Karpas-422 (cell line): ENCODE data around the gene MBD5. TPM values are rescaled to one million over a fixed set of nuclear protein-coding genes. Genes with fewer than 3 reads are reported as not detected.
"Not testable (repeated sequence)": the region's sequence is repeated elsewhere in the genome, so short reads cannot be mapped to it uniquely, and the experiment has no call there.

Experiments used
- DNase-seq: peaks from one replicate; pipeline ENCODE4 v3.0.0-alpha.2; 2015
- H2AFZ ChIP-seq: fragments of 200-600 bp; sonication (generic); 2 replicates; pipeline ENCODE4 v1.6.1; 2014; ENCODE audit warnings: antibody characterized with exemption, low read length, mixed read lengths
- H3K27ac ChIP-seq: fragments of 200-600 bp; sonication (generic); 2 replicates; pipeline ENCODE4 v1.5.1; 2014; ENCODE audit warnings: mild to moderate bottlenecking, low read length, moderate library complexity
- H3K27me3 ChIP-seq: fragments of 200-600 bp; sonication (generic); 2 replicates; pipeline ENCODE4 v1.6.1; 2014; ENCODE audit warnings: low read length, mixed read lengths
- H3K36me3 ChIP-seq: fragments of 200-600 bp; sonication (generic); 2 replicates; pipeline ENCODE4 v1.6.1; 2014; ENCODE audit warnings: low read length, mixed read lengths; ENCODE audit not compliant: insufficient read depth
- H3K4me1 ChIP-seq: fragments of 200-600 bp; sonication (generic); 2 replicates; pipeline ENCODE4 v1.6.1; 2014; ENCODE audit warnings: mild to moderate bottlenecking, low read length, mixed read lengths
- H3K4me2 ChIP-seq: fragments of 200-600 bp; sonication (generic); 2 replicates; pipeline ENCODE4 v1.6.1; 2014; ENCODE audit warnings: low read length, low read depth, mild to moderate bottlenecking; ENCODE audit not compliant: poor library complexity, severe bottlenecking
- H3K4me3 ChIP-seq: fragments of 200-600 bp; sonication (generic); 2 replicates; pipeline ENCODE4 v1.5.1; 2014; ENCODE audit warnings: mild to moderate bottlenecking, antibody characterized with exemption, low read length, mixed read lengths
- H3K79me2 ChIP-seq: fragments of 200-600 bp; sonication (generic); 2 replicates; pipeline ENCODE4 v1.6.1; 2014; ENCODE audit warnings: mild to moderate bottlenecking, low read length, mixed read lengths
- H3K9ac ChIP-seq: fragments of 200-600 bp; sonication (generic); 2 replicates; pipeline ENCODE4 v1.6.0; 2014; ENCODE audit warnings: low read length
- H3K9me2 ChIP-seq: fragments of 200-600 bp; sonication (generic), shearing (Covaris generic); replicated peaks from 2 replicates; pipeline ENCODE4 v1.6.0; 2014; ENCODE audit warnings: mild to moderate bottlenecking, low read length, moderate library complexity; ENCODE audit not compliant: insufficient read depth
- H3K9me3 ChIP-seq: fragments of 300-700, 200-600 bp; sonication (generic); 2 replicates; pipeline ENCODE4 v1.6.1; 2014; ENCODE audit warnings: low read length, mixed read lengths
- H4K20me1 ChIP-seq: fragments of 200-600 bp; sonication (generic); 2 replicates; pipeline ENCODE4 v1.6.1; 2014; ENCODE audit warnings: mild to moderate bottlenecking, antibody characterized with exemption, low read length, low read depth; ENCODE audit not compliant: insufficient read depth
- total RNA-seq: library from RNA; depleted of rRNA; stranded (reverse); fragments of >200 nt; shearing (Covaris generic); gene quantifications from 2 replicates; pipeline ENCODE4 v1.2.3, GENCODE V29; 2014; ENCODE audit warnings: low replicate concordance

Gene MBD5
- total RNA-seq, 1 experiment from 2014 or later, result 64.7 TPM

DNA sequence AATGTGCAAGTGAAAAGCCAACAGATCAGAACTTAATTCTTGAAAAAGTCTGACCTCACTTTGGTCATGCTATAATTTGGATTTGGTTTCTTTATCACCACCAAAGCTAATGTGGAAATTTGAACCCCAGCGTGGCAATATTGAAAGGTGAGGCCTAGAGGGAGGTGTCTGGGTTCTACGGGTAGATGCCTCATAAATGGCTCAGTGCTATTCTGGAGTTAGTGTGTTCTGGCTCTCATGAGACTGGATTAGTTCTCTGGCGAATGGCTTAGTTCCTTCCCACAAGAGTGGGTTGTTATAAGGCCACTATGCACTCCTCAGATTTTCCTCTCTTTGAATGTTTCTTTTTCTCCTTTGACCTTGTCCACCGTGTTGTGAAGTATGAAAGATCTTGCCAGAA lies 22.7 kb upstream of the MBD5 start:
- H3K36me3 ChIP-seq, result peaks cover 40% of the 10 kb centered on the region
- no peak overlapping the region for H3K4me3 ChIP-seq
- no peak overlapping the region for H3K27ac ChIP-seq
- no peaks in the 10 kb centered on the region for H4K20me1 ChIP-seq
- no peak overlapping the region for H3K4me2 ChIP-seq
- DNase-seq, result no peak
- peaks cover 100% of the 10 kb centered on the region for H3K79me2 ChIP-seq
- no peak overlapping the region for H2AFZ ChIP-seq
- H3K9me3 ChIP-seq, result no peaks in the 10 kb centered on the region
- H3K27me3 ChIP-seq, result no peaks in the 10 kb centered on the region
- no peak overlapping the region for H3K9ac ChIP-seq
- no peaks in the 10 kb centered on the region for H3K9me2 ChIP-seq
- no peaks in the 10 kb centered on the region for H3K4me1 ChIP-seq

DNA sequence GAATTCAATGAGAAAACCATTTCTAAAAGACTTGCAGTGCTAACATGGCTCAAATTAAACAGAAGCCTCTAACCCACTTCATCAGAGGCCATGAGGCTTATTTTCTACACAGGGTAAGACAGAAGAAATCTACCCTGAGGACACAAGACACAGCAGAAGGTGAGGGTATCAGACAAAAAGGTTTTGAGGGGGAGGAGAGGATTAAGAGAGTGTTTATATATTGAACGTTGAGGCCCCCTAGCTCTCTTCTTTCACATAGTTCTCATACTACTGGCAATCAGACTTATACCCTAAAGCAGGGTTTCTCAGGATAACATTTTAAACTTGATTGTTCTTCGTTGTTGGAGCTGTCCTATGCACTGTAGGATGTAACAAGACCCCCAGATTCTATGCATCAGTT lies 21.8 kb upstream of the MBD5 start:
- no peak overlapping the region for H2AFZ ChIP-seq
- no peaks in the 10 kb centered on the region for H4K20me1 ChIP-seq
- peaks cover 100% of the 10 kb centered on the region for H3K79me2 ChIP-seq
- H3K9me2 ChIP-seq, result no peaks in the 10 kb centered on the region
- no peaks in the 10 kb centered on the region for H3K9me3 ChIP-seq
- H3K27ac ChIP-seq, result no peak overlapping the region
- H3K9ac ChIP-seq, result no peak overlapping the region
- H3K27me3 ChIP-seq, result no peaks in the 10 kb centered on the region
- H3K4me2 ChIP-seq, result no peak overlapping the region
- H3K4me3 ChIP-seq, result no peak overlapping the region
- no peaks in the 10 kb centered on the region for H3K4me1 ChIP-seq
- no peak for DNase-seq
- H3K36me3 ChIP-seq, result peaks cover 40% of the 10 kb centered on the region

- no peaks in the 10 kb centered on the region for H3K9me3 ChIP-seq
- H2AFZ ChIP-seq, result no peak overlapping the region
- no peaks in the 10 kb centered on the region for H3K27me3 ChIP-seq
- H3K4me2 ChIP-seq, result no peak overlapping the region
- H3K9ac ChIP-seq, result no peak overlapping the region
- peaks cover 100% of the 10 kb centered on the region for H3K79me2 ChIP-seq
- no peaks in the 10 kb centered on the region for H3K4me1 ChIP-seq
- H3K36me3 ChIP-seq, result peaks cover 42% of the 10 kb centered on the region
- H3K9me2 ChIP-seq, result no peaks in the 10 kb centered on the region
- DNase-seq, result no peak
- no peak overlapping the region for H3K4me3 ChIP-seq
- H4K20me1 ChIP-seq, result no peaks in the 10 kb centered on the region
- no peak overlapping the region for H3K27ac ChIP-seq
Measured at GRCh38 chr2:148000095-148000494, 20.8 kb upstream of the MBD5 start.

- not testable (repeated sequence) for H4K20me1 ChIP-seq, H2AFZ ChIP-seq, H3K4me3 ChIP-seq, H3K4me2 ChIP-seq, DNase-seq, H3K27me3 ChIP-seq, H3K9ac ChIP-seq, H3K9me2 ChIP-seq, H3K9me3 ChIP-seq, H3K27ac ChIP-seq, H3K4me1 ChIP-seq
- peaks cover 36% of the 10 kb centered on the region for H3K36me3 ChIP-seq
- peaks cover 100% of the 10 kb centered on the region for H3K79me2 ChIP-seq
Measured at GRCh38 chr2:148002420-148002819, 18.5 kb upstream of the MBD5 start.

DNA sequence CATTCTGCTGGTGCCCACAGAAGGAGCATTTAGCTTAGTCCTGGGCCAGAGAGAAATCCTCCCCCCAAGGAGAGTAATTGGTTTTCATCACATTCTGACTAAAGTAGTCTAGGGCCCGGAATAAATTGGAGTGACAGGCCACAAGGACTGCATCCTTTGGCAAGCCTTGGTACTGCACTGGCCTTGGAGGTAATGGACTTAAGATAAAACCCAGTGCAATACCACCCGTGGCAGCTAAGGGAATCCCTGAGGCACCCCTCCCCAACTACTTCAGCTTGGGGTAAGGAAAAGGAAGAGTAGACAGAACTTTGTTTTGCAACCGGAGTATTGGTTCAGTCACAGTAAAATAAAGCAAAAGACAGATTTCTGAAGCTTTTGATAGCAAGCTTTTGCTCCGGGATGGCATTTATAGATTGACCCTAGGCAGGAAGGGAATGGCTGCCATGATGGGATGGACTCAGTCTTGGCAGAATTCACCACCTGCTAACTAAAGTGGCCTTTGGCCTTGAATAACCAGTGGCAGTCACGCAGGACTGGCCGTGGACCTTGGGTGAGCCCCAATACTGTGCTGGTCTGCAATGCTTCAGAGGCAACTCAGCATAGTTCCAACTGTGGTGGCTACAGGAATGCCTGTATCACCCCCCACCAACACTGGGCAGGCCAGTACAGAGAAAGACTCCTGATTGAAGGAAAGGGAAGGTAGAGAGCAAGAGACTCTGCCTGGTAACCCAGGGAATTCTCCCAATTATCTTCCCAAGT lies 14.5 kb upstream of the MBD5 start:
- no peak overlapping the region for H2AFZ ChIP-seq
- no peak overlapping the region for H3K4me2 ChIP-seq
- H3K36me3 ChIP-seq, result peaks cover 26% of the 10 kb centered on the region; the same call in 1 of the 2 replicates
- no peaks in the 10 kb centered on the region for H3K9me2 ChIP-seq
- H3K79me2 ChIP-seq, result peaks cover 100% of the 10 kb centered on the region
- H3K27me3 ChIP-seq, result no peaks in the 10 kb centered on the region
- H3K9ac ChIP-seq, result no peak overlapping the region
- H3K4me1 ChIP-seq, result no peaks in the 10 kb centered on the region
- H4K20me1 ChIP-seq, result no peaks in the 10 kb centered on the region
- H3K27ac ChIP-seq, result no peak overlapping the region
- DNase-seq, result no peak
- peaks cover 9% of the 10 kb centered on the region for H3K9me3 ChIP-seq
- H3K4me3 ChIP-seq, result no peak overlapping the region

DNA sequence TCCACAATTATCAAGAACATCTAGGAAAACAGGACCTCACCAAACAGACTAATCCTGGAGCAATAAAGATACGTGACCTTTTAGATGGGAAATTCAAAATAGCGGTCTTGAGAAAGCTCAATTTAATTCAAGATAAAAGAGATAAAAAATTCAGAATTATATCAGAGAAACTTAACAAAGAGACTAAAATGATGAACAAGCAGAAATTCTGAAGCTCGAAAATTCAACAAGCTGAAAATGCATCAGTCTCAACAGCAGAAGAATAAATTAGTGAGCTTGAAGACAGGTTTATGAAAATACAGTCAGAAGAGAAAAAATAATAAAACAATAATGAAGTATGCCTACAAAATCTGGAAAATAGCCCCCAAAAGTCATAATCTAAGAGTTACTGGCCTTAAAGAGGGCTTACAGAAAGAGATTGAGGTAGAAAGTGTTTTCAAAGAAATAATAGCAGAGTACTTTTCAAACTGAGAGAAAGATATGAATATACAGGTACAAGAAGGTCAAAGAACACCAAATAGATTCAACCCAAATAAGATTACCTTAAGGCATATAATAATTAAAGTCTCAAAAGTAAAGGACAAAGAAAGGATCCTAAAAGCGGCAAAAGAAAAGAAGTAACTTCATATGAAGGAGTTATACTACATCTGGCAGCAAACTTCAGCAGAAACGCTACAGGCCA lies 13.5 kb upstream of the MBD5 start:
- no peak overlapping the region for H3K4me3 ChIP-seq
- peaks cover 9% of the 10 kb centered on the region for H3K9me3 ChIP-seq
- H3K4me1 ChIP-seq, result no peaks in the 10 kb centered on the region
- no peak overlapping the region for H2AFZ ChIP-seq
- DNase-seq, result no peak
- no peaks in the 10 kb centered on the region for H3K9me2 ChIP-seq
- no peaks in the 10 kb centered on the region for H4K20me1 ChIP-seq
- H3K27ac ChIP-seq, result no peak overlapping the region
- no peak overlapping the region for H3K9ac ChIP-seq
- H3K79me2 ChIP-seq, result peaks cover 100% of the 10 kb centered on the region
- no peak overlapping the region for H3K4me2 ChIP-seq
- no peaks in the 10 kb centered on the region for H3K27me3 ChIP-seq
- H3K36me3 ChIP-seq, result peaks cover 26% of the 10 kb centered on the region; the same call in 1 of the 2 replicates

- not testable (repeated sequence) for H3K4me2 ChIP-seq, H3K9ac ChIP-seq, H3K4me3 ChIP-seq, DNase-seq, H3K27ac ChIP-seq, H3K4me1 ChIP-seq, H4K20me1 ChIP-seq, H2AFZ ChIP-seq, H3K9me3 ChIP-seq, H3K9me2 ChIP-seq, H3K27me3 ChIP-seq
- peaks cover 31% of the 10 kb centered on the region; the same call in 1 of the 2 replicates for H3K36me3 ChIP-seq
- H3K79me2 ChIP-seq, result peaks cover 100% of the 10 kb centered on the region
Measured at GRCh38 chr2:148008411-148008810, 12.5 kb upstream of the MBD5 start.

GRCh38 chr2:148013876-148014275 lies 7.0 kb upstream of the MBD5 start:
- Histone ChIP-seq H3K9me2 (no peaks in the 10 kb centered on the region), H3K27ac (no peak overlapping the region), H3K36me3 (peaks cover 24% of the 10 kb centered on the region; the same call in 1 of the 2 replicates), H4K20me1 (no peaks in the 10 kb centered on the region), H3K9me3 (no peaks in the 10 kb centered on the region; the same call in 1 of the 2 replicates), H3K4me3 (no peak overlapping the region), H2AFZ (no peak overlapping the region), H3K4me2 (no peak overlapping the region), H3K9ac (no peak overlapping the region), H3K27me3 (no peaks in the 10 kb centered on the region), H3K79me2 (peaks cover 100% of the 10 kb centered on the region), H3K4me1 (peaks cover 12% of the 10 kb centered on the region)
- no peak for DNase-seq
